Heart left ventricle (tissue), 16 donors: ENCODE measurements around the gene PNPLA2. TPM values are rescaled to one million over a fixed set of nuclear protein-coding genes. Genes with fewer than 3 reads are reported as not detected.
A peak's percentile ranks its signal among the peaks of the same experiment; 100 is the strongest.

Experiments
- ATAC-seq, 4 donors: fragments of 200-7000 bp; cut with Tn5 transposase; one replicate each; pipeline ENCODE4 v1.9.1; 2020 to 2022; ENCODE audit warnings: moderate library complexity in 4 of 4, mild to moderate bottlenecking in 3 of 4, moderate number of reproducible peaks in 1 of 4
- DNase-seq, 5 donors: peaks; one replicate each; pipeline ENCODE4 v3.0.0-alpha.2; 2020
- H3K27ac ChIP-seq, 12 donors: fragments of 200-600 bp; sonication (generic) in 4 of 12; one replicate each; pipeline versions ENCODE4 v1.5.0 to v1.8.0; 2016 to 2022; ENCODE audit warnings: mild to moderate bottlenecking in 2 of 12
- H3K27me3 ChIP-seq, 9 donors: fragments of 200-600 bp; sonication (generic) in 2 of 9; one replicate each; pipeline versions ENCODE4 v1.5.1 to v1.8.0; 2016 to 2022; ENCODE audit warnings: mild to moderate bottlenecking in 3 of 9
- H3K36me3 ChIP-seq, 9 donors: fragments of 200-600 bp; sonication (generic) in 2 of 9; one replicate each; pipeline versions ENCODE4 v1.5.0 to v1.8.0; 2018 to 2022; ENCODE audit warnings: mild to moderate bottlenecking in 2 of 9
- H3K4me1 ChIP-seq, 12 donors: fragments of 200-600 bp; sonication (generic) in 4 of 12; one replicate each; pipeline versions ENCODE4 v1.5.0 to v1.8.0; 2016 to 2022; ENCODE audit warnings: mild to moderate bottlenecking in 3 of 12
- H3K4me3 ChIP-seq, 12 donors: fragments of 200-600 bp; sonication (generic) in 4 of 12; one replicate each; pipeline versions ENCODE4 v1.5.0 to v1.8.0; 2017 to 2022; ENCODE audit warnings: mild to moderate bottlenecking in 9 of 12, moderate library complexity in 4 of 12
- H3K9me3 ChIP-seq, 12 donors: fragments of 200-600 bp; sonication (generic) in 4 of 12; one replicate each; pipeline versions ENCODE4 v1.5.0 to v1.8.0; 2016 to 2022; ENCODE audit warnings: mild to moderate bottlenecking in 1 of 12
- POLR2A ChIP-seq, 2 donors: fragments of 450-650 bp; IDR thresholded peaks; one replicate each; pipeline ENCODE4 v1.6.1; 2017; ENCODE audit warnings: antibody characterized with exemption in 2 of 2, mild to moderate bottlenecking in 2 of 2, moderate library complexity in 2 of 2
- WGBS, 4 donors: extraction: QIAGEN DNeasy Blood & Tissue Kit in 2 of 4; methylation state at CpG; one replicate each; pipeline versions ENCODE4 v1.1.5 to v1.1.7; 2013 to 2018; 5-methylcytosine and 5-hydroxymethylcytosine counted together
- intact Hi-C, 10 donors: fragments of 100-400 bp; cut with DNase I; formaldehyde crosslinking; loops; one replicate each; pipeline versions ENCODE4 v1.11.1 to v1.14.2; 2022
- polyA plus RNA-seq, 2 donors: library from polyadenylated mRNA; stranded (reverse); fragments of 200-250 nt; gene quantifications; one replicate each; pipeline ENCODE4 v1.2.3, GENCODE V29; 2013
- total RNA-seq, 9 donors: library from RNA; depleted of rRNA in 2 of 9; stranded (reverse); fragments of >200 nt in 2 of 9; fragmentation: NEBNext Ultra II Directional in 3 of 9; extraction: Animal tissue kit (Norgen Biotek cat#: 25700) in 3 of 9; gene quantifications; one replicate each; pipeline versions ENCODE4 v1.1.0 to v1.2.4, GENCODE V29; 2016 to 2023
- TF ChIP-seq, protein P1 (sequence below), 12 donors: fragments of 200-600 bp; sonication (generic) in 4 of 12; IDR thresholded peaks; one replicate each; pipeline versions ENCODE4 v1.5.0 to v1.8.0; 2018 to 2022; ENCODE audit warnings: antibody characterized with exemption in 12 of 12, mild to moderate bottlenecking in 5 of 12
- donor health status: ischemic (EF 13 %, LVEDD 7.1; RV severe dilation, severe dysfunction).
- donor health status: healthy with polysubstance abuse.
- donor health status: DM: no; HTN: yes; CAD: no.
- donor health status: DM: no; HTN: no; CAD: no.
- donor health status: ischemic (EF 25% LVEDD 6.9; RV normal size, moderate dysfunction).
- donor health status: ischemic (EF 25% LVEDD 5.7; RV mildly dilated, moderate dysfunction).
- donor health status: healthy.
- donor health status: DM: yes; HTN: yes; CAD: no.
- donor health status: ischemic (EF 35%, LVEDD 5.7; RV mildly dilated, moderate dysfunction).
- donor health status: nonischemic (EF 11% LVEDD 7.7; RV severe dilation, severe dysfunction).
- donor health status: DM: yes; HTN: yes; CAD: no.
- donor health status: PGD.
- donor health status: ischemic (EF 29% LVEDD 5.4; RV normal size, mild dysfunction).
- donor health status: nonischemic (EF 23%, LVEDD 6.1; RV moderate dilation, normal function).

Gene PNPLA2
- total and polyA plus RNA-seq, 11 donors: 112 to 348 (median 215) TPM

- ATAC-seq: no peak
- H3K4me1 ChIP-seq: no peaks in the 10 kb centered on the region
- peaks cover 0 to 45% (median 25%) of the 10 kb centered on the region in 9 donors for H3K36me3 ChIP-seq
- intact Hi-C loops: no loop called here
- no peaks in the 10 kb centered on the region for H3K27me3 ChIP-seq
- H3K27ac ChIP-seq: no peak overlapping the region
- H3K4me3 ChIP-seq: no peak overlapping the region
- 84 to 86% (median 84%) methylated on average over 6 to 12 of the region's 12 CpGs for WGBS, 4 donors
- DNase-seq: no peak
- no peak for TF ChIP-seq POLR2A (IDR thresholded peaks at IDR 0.05)
- TF ChIP-seq, protein P1, sequence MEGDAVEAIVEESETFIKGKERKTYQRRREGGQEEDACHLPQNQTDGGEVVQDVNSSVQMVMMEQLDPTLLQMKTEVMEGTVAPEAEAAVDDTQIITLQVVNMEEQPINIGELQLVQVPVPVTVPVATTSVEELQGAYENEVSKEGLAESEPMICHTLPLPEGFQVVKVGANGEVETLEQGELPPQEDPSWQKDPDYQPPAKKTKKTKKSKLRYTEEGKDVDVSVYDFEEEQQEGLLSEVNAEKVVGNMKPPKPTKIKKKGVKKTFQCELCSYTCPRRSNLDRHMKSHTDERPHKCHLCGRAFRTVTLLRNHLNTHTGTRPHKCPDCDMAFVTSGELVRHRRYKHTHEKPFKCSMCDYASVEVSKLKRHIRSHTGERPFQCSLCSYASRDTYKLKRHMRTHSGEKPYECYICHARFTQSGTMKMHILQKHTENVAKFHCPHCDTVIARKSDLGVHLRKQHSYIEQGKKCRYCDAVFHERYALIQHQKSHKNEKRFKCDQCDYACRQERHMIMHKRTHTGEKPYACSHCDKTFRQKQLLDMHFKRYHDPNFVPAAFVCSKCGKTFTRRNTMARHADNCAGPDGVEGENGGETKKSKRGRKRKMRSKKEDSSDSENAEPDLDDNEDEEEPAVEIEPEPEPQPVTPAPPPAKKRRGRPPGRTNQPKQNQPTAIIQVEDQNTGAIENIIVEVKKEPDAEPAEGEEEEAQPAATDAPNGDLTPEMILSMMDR (IDR thresholded peaks at IDR 0.05): no peak
- no peaks in the 10 kb centered on the region for H3K9me3 ChIP-seq
These were observed 50.1 kb downstream of the PNPLA2 start for GRCh38 chr11:868802-869201.

DNA sequence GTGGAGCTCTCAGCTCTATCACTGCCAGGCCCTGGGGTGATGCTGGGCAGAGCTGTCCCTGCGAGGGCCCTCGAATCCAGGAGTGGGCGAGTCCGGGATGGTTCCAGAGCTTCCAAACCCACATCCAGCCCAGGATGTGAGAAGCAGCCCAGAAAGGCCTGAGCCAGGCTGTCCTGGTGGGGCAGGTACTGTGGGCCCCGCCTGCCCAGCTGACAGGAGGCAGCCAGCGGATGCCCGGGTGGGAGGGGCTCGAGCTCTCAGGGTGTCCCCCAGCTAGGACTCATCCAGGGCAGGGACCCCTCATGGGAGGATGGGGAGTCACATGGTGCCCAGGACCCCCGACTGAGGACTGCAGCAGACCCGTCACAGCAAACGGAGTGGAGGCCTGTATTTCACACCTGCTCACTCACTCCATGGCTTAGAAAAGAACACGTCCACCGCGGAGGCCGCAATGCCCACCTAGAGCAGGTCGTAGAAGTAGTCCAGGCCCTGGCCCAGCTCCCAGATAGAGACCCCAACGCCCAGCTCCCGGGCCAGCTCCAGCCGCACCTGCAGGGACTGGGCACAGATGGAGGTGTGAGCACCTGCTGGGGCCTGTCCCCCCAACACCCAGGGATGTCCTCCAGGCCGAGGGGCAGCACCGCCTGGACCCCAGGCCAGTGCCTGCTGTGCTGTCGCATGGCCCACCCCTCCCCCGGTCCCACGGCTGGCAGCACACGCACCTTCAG is 50.8 kb downstream of the PNPLA2 start:
- TF ChIP-seq, protein P1 (IDR thresholded peaks at IDR 0.05): no peak
- no peak for TF ChIP-seq POLR2A (IDR thresholded peaks at IDR 0.05)
- no peak for ATAC-seq

GRCh38 chr11:870127-870413 is 51.4 kb downstream of the PNPLA2 start:
- TF ChIP-seq, protein P1 (IDR thresholded peaks at IDR 0.05): no peak
- TF ChIP-seq POLR2A (IDR thresholded peaks at IDR 0.05): no peak
- H3K4me3 ChIP-seq: no peak overlapping the region
- no peaks in the 10 kb centered on the region for H3K9me3 ChIP-seq
- H3K36me3 ChIP-seq: peaks cover 0 to 32% (median 14%) of the 10 kb centered on the region in 9 donors
- intact Hi-C loops: no loop called here
- H3K27ac ChIP-seq: no peak overlapping the region
- 73 to 77% (median 74%) methylated on average over 4 to 8 of the region's 8 CpGs for WGBS, 4 donors
- no peak for DNase-seq
- H3K27me3 ChIP-seq: no peaks in the 10 kb centered on the region
- no peak for ATAC-seq
- no peaks in the 10 kb centered on the region for H3K4me1 ChIP-seq

More for the DNA sequence above, 50.8 kb downstream of the PNPLA2 start:
- H3K4me1 ChIP-seq: no peaks in the 10 kb centered on the region
- no peak overlapping the region for H3K4me3 ChIP-seq
- H3K36me3 ChIP-seq: peaks cover 0 to 37% (median 19%) of the 10 kb centered on the region in 9 donors
- WGBS, 4 donors: 74 to 90% (median 88%) methylated on average over 5 to 25 of the region's 25 CpGs
- H3K27ac ChIP-seq: no peak overlapping the region
- H3K9me3 ChIP-seq: no peaks in the 10 kb centered on the region
- DNase-seq: peak in 1 of 5 donors; percentile 27
- H3K27me3 ChIP-seq: no peaks in the 10 kb centered on the region
- intact Hi-C loops: no loop called here

- H3K27me3 ChIP-seq: no peaks in the 10 kb centered on the region
- no peak for DNase-seq
- H3K4me3 ChIP-seq: no peak overlapping the region
- H3K9me3 ChIP-seq: no peaks in the 10 kb centered on the region
- WGBS, 4 donors: 79 to 89% (median 87%) methylated on average over 6 to 8 of the region's 8 CpGs
- H3K36me3 ChIP-seq: peaks cover 0 to 28% (median 13%) of the 10 kb centered on the region in 9 donors
- H3K4me1 ChIP-seq: no peaks in the 10 kb centered on the region
- ATAC-seq: no peak
- TF ChIP-seq, protein P1 (IDR thresholded peaks at IDR 0.05): no peak
- TF ChIP-seq POLR2A (IDR thresholded peaks at IDR 0.05): no peak
- no peak overlapping the region for H3K27ac ChIP-seq
- intact Hi-C loops: no loop called here
These were observed 51.7 kb downstream of the PNPLA2 start for GRCh38 chr11:870418-870817.
